ENCODE measurements around the gene CETN3.

Gene CETN3

GRCh38 chr5:90409318-90410177 lies at the start of gene CETN3:
CETN3 (minus strand) TSS chr5:90409756; CDS start chr5:90409661, 95 bp downstream.
- peak; percentile 73 to 85 for DNase-seq (ENCODE audit: low read depth in 2 of 2)

GRCh38 chr5:90446961-90447360 lies 37.4 kb upstream of the CETN3 start:
- no peak for DNase-seq (ENCODE audit: low read depth in 2 of 2)

- no peak for DNase-seq (ENCODE audit: low read depth in 2 of 2)
Measured at GRCh38 chr5:90440644-90441043, 31.1 kb upstream of the CETN3 start.

- DNase-seq (ENCODE audit: low read depth in 2 of 2) = no peak
Measured at GRCh38 chr5:90438100-90438499, 28.5 kb upstream of the CETN3 start.

- no peak for DNase-seq (ENCODE audit: low read depth in 2 of 2)
Measured at GRCh38 chr5:90437663-90438062, 28.1 kb upstream of the CETN3 start.

GRCh38 chr5:90434116-90434714 lies 24.7 kb upstream of the CETN3 start:
- no peak for DNase-seq (ENCODE audit: low read depth in 2 of 2)

GRCh38 chr5:90424245-90424644 lies 14.7 kb upstream of the CETN3 start:
- DNase-seq (ENCODE audit: low read depth in 2 of 2) = no peak

GRCh38 chr5:90421136-90421535 lies 11.6 kb upstream of the CETN3 start:
- no peak for DNase-seq (ENCODE audit: low read depth in 2 of 2)

GRCh38 chr5:90418214-90418613 lies 8.7 kb upstream of the CETN3 start:
- DNase-seq (ENCODE audit: low read depth in 2 of 2) = no peak

GRCh38 chr5:90410178-90410762 lies 714 bp upstream of the CETN3 start:
- no peak for DNase-seq (ENCODE audit: low read depth in 2 of 2)

GRCh38 chr5:90408571-90409317 lies 812 bp downstream of the CETN3 start:
- DNase-seq (ENCODE audit: low read depth in 2 of 2) = no peak

- DNase-seq (ENCODE audit: low read depth in 2 of 2) = no peak
Measured at GRCh38 chr5:90406466-90406865, 3.1 kb downstream of the CETN3 start.

GRCh38 chr5:90402521-90403255 lies 6.9 kb downstream of the CETN3 start:
- DNase-seq (ENCODE audit: low read depth in 2 of 2) = no peak

- no peak for DNase-seq (ENCODE audit: low read depth in 2 of 2)
Measured at GRCh38 chr5:90399251-90399650, 10.3 kb downstream of the CETN3 start.

GRCh38 chr5:90398726-90399125 lies 10.8 kb downstream of the CETN3 start:
- DNase-seq (ENCODE audit: low read depth in 2 of 2) = no peak

- DNase-seq (ENCODE audit: low read depth in 2 of 2) = no peak
Measured at GRCh38 chr5:90395005-90395404, 14.6 kb downstream of the CETN3 start.

GRCh38 chr5:90390928-90391327 lies 18.6 kb downstream of the CETN3 start:
- no peak for DNase-seq (ENCODE audit: low read depth in 2 of 2)

GRCh38 chr5:90390326-90390725 lies 19.2 kb downstream of the CETN3 start:
- DNase-seq (ENCODE audit: low read depth in 2 of 2) = no peak

- no peak for DNase-seq (ENCODE audit: low read depth in 2 of 2)
Measured at GRCh38 chr5:90387508-90387907, 22.0 kb downstream of the CETN3 start.

- no peak for DNase-seq (ENCODE audit: low read depth in 2 of 2)
Measured at GRCh38 chr5:90386099-90386710, 23.4 kb downstream of the CETN3 start.

- no peak for DNase-seq (ENCODE audit: low read depth in 2 of 2)
Measured at GRCh38 chr5:90384389-90384788, 25.2 kb downstream of the CETN3 start.

Measured in activated CD8-positive, alpha-beta memory T cell treated with anti-CD3 and anti-CD28 coated beads for 4 hours (primary cell).